PFSK-1 (cell line): Measurements from ENCODE around the gene TIGD6.

Source experiments
- FOXP2 ChIP-seq: optimal IDR thresholded peaks from 2 replicates; pipeline ENCODE3; 2011; ENCODE audit warnings: borderline replicate concordance, control low read depth, inconsistent platforms; ENCODE audit not compliant: insufficient read depth; ENCODE audit errors: extremely low read length, extremely low read depth
- POLR2AphosphoS5 ChIP-seq: IDR thresholded peaks from 2 replicates; pipeline ENCODE4 v1.6.1; 2012; ENCODE audit warnings: low read depth, mild to moderate bottlenecking, control low read depth, low read length, moderate library complexity
- SIN3A ChIP-seq: IDR thresholded peaks from 2 replicates; pipeline ENCODE4 v1.6.1; 2012; ENCODE audit warnings: mild to moderate bottlenecking, low read length, moderate library complexity, borderline replicate concordance; ENCODE audit not compliant: insufficient read depth
- TAF1 ChIP-seq: IDR thresholded peaks from 2 replicates; pipeline ENCODE4 v1.6.1; 2012; ENCODE audit warnings: low read length, control low read depth, borderline replicate concordance; ENCODE audit not compliant: insufficient read depth
- TF ChIP-seq, protein P1 (sequence below), 2 experiments: IDR thresholded peaks; 2 replicates each; pipeline versions ENCODE4 v1.6.1 to v1.8.0; 2011 to 2012; ENCODE audit warnings: low read depth in 2 of 2, low read length in 2 of 2, control low read depth in 1 of 2, inconsistent platforms in 1 of 2, mild to moderate bottlenecking in 1 of 2, moderate library complexity in 1 of 2; ENCODE audit not compliant: insufficient read depth in 1 of 2

Gene TIGD6

DNA sequence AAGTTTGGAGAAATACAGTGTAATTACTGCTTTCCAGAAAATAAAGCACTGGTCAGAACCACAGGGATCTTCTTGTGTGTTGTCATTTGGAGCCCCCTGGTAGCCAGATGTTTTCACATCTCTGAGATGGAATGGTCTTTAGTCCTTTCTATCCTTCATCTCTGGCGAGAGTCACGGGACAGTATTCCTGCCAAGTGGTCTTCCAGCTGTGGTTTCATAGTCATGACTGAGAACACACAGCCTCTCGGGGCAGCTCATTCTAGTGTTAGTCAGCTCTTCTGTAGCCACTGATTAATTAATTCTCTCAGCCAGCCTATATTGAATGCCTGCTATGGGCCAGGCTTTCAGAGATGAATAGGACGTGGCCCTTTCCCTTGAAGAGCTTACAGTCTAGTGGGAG, 34.2 kb upstream of the TIGD6 start:
- TF ChIP-seq TAF1 (no peak), FOXP2 (no peak), SIN3A (no peak), POLR2AphosphoS5 (no peak)
- TF ChIP-seq, protein P1, sequence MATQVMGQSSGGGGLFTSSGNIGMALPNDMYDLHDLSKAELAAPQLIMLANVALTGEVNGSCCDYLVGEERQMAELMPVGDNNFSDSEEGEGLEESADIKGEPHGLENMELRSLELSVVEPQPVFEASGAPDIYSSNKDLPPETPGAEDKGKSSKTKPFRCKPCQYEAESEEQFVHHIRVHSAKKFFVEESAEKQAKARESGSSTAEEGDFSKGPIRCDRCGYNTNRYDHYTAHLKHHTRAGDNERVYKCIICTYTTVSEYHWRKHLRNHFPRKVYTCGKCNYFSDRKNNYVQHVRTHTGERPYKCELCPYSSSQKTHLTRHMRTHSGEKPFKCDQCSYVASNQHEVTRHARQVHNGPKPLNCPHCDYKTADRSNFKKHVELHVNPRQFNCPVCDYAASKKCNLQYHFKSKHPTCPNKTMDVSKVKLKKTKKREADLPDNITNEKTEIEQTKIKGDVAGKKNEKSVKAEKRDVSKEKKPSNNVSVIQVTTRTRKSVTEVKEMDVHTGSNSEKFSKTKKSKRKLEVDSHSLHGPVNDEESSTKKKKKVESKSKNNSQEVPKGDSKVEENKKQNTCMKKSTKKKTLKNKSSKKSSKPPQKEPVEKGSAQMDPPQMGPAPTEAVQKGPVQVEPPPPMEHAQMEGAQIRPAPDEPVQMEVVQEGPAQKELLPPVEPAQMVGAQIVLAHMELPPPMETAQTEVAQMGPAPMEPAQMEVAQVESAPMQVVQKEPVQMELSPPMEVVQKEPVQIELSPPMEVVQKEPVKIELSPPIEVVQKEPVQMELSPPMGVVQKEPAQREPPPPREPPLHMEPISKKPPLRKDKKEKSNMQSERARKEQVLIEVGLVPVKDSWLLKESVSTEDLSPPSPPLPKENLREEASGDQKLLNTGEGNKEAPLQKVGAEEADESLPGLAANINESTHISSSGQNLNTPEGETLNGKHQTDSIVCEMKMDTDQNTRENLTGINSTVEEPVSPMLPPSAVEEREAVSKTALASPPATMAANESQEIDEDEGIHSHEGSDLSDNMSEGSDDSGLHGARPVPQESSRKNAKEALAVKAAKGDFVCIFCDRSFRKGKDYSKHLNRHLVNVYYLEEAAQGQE (IDR thresholded peaks at IDR 0.05; ENCODE audit: insufficient read depth in 1 of 2, low read depth in 2 of 2, low read length in 2 of 2): no peak

DNA sequence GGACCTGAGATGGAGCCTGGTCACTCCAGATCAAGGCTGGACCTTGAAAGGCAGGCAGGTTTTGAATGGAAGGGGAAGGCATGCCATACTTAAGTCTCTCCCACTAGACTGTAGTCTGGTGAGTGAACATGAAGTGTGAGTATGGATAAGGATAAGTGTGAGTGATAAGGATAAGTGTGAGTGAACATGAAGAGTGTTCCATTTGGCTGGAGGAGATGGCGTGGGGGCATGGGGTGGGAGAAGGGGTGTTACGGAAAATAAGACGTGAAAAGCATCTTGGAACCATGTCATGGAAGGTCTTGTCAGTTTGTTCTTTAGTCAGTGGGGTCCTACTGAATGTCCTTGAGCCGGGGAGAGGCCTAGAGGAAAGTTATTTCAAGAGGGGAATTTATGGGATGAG, 32.9 kb upstream of the TIGD6 start:
- TF ChIP-seq TAF1: no peak
- TF ChIP-seq, protein P1 (IDR thresholded peaks at IDR 0.05; ENCODE audit: insufficient read depth in 1 of 2, low read depth in 2 of 2, low read length in 2 of 2): no peak
- TF ChIP-seq SIN3A: no peak
- no peak for TF ChIP-seq FOXP2
- TF ChIP-seq POLR2AphosphoS5: no peak

DNA sequence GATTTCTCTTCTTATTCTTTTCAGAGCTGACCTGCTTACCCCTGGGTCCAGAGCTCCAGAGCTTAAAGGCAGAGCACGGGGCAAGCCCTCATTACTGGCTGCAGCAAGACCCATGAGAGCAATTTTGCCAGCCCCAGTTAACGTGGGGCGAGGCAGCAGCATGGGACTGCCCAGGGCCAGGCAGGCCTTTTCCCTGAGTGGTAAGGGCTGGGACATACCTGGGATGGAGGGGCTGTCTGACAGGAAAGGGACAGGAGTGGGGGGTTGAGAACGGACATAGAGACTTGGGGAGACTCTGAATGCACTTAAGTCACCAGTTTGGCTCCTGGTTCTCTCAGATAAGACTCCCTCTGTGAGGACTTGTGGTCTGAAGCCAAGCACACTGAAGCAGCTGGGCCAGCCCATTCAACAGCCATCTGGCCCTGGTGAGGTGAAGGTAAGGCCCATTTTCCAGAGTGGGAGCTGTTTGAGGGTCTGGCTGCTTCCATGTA, 26.3 kb upstream of the TIGD6 start:
- TF ChIP-seq FOXP2: no peak
- no peak for TF ChIP-seq TAF1
- TF ChIP-seq, protein P1 (IDR thresholded peaks at IDR 0.05; ENCODE audit: insufficient read depth in 1 of 2, low read depth in 2 of 2, low read length in 2 of 2): no peak
- TF ChIP-seq POLR2AphosphoS5: no peak
- no peak for TF ChIP-seq SIN3A

DNA sequence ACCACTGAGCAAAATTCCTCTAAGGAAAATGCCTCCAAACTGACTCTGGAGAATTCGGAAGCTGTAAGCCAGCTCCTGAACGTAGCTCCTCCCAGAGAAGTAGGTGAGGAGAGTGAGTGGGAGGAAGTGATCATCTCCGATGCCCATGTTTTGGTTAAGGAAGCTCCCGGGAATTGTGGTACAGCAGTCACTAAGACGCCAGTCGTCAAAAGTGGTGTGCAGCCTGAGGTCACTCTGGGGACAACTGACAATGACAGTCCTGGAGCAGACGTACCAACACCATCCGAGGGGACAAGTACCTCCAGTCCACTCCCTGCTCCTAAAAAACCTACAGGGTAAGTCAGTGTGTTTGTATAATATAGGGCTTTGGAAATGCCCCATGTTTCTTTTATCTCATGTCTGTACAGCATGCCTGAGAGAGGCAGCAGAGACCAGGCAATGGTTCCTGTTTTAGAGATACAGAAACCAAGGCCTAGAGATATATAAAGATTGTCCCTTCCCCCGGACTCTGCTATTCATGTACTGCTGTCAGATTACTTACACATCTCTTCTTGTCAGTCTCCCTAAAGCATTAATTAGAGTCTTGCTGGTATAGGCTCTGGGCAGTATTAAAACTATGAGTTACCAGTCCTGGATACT, 24.0 kb upstream of the TIGD6 start:
- TF ChIP-seq POLR2AphosphoS5 (no peak), FOXP2 (no peak), TAF1 (no peak), SIN3A (no peak)
- TF ChIP-seq, protein P1 (IDR thresholded peaks at IDR 0.05; ENCODE audit: insufficient read depth in 1 of 2, low read depth in 2 of 2, low read length in 2 of 2): no peak

DNA sequence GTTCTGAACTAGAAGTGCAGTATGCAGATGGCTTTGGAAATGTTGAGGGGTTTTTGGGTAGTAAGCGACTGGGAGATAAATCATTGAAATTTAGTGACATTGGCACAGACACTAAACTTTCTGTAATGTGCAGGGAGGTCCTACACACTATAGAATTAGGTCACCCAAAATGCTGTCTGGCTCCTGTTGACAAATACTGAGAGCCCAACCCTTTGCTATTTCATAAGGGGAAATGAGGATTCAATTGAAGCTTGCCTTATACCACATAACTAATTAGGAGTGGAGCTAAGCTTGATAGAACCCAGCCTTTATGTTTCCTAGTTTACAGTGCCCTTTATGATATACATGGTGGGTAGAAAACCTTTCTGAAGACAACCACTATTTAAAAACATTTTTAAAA, 22.7 kb upstream of the TIGD6 start:
- TF ChIP-seq POLR2AphosphoS5 (no peak), SIN3A (no peak), TAF1 (no peak), FOXP2 (no peak)
- TF ChIP-seq, protein P1 (IDR thresholded peaks at IDR 0.05; ENCODE audit: insufficient read depth in 1 of 2, low read depth in 2 of 2, low read length in 2 of 2): no peak
